ENCODE measurements around the gene MAMSTR.

The MAMSTR gene

GRCh38 chr19:48742096-48742495 is 22.6 kb upstream of the MAMSTR start:
- H3K4me1 ChIP-seq (ENCODE audit: control insufficient read depth, insufficient read depth, low read length) = peaks cover 5% of the 10 kb centered on the region
- H3K36me3 ChIP-seq (ENCODE audit: control insufficient read depth in 2 of 2, insufficient read depth in 1 of 2, low read length in 2 of 2) = no peaks in the 10 kb centered on the region
- ChIA-PET CTCF (no interaction called here), POLR2A (no interaction called here)
- H3K27ac ChIP-seq (ENCODE audit: extremely low read depth, low read depth, low read length) = 0 out of 2 replicates have a peak overlapping the region, but pooled peaks have one; percentile 12
- H3K4me3 ChIP-seq (ENCODE audit: low read depth, low read length) = no peak overlapping the region
- TF ChIP-seq ZNF132 (tag by site-specific recombination; IDR thresholded peaks at IDR 0.05; ENCODE audit: borderline replicate concordance) (no peak), ZNF670 (tag by site-specific recombination; IDR thresholded peaks at IDR 0.05; ENCODE audit: low read depth) (no peak), REST (tag by site-specific recombination; IDR thresholded peaks at IDR 0.05) (no peak), ZSCAN30 (tag by site-specific recombination; IDR thresholded peaks at IDR 0.05) (no peak), ZNF366 (tag by site-specific recombination; conservative IDR thresholded peaks at IDR 0.05) (no peak), ZNF777 (tag by site-specific recombination; IDR thresholded peaks at IDR 0.05; ENCODE audit: borderline replicate concordance) (no peak)
- TF ChIP-seq, protein P1, sequence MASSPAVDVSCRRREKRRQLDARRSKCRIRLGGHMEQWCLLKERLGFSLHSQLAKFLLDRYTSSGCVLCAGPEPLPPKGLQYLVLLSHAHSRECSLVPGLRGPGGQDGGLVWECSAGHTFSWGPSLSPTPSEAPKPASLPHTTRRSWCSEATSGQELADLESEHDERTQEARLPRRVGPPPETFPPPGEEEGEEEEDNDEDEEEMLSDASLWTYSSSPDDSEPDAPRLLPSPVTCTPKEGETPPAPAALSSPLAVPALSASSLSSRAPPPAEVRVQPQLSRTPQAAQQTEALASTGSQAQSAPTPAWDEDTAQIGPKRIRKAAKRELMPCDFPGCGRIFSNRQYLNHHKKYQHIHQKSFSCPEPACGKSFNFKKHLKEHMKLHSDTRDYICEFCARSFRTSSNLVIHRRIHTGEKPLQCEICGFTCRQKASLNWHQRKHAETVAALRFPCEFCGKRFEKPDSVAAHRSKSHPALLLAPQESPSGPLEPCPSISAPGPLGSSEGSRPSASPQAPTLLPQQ (tag by site-specific recombination; IDR thresholded peaks at IDR 0.05) = no peak
- TF ChIP-seq, protein P2, sequence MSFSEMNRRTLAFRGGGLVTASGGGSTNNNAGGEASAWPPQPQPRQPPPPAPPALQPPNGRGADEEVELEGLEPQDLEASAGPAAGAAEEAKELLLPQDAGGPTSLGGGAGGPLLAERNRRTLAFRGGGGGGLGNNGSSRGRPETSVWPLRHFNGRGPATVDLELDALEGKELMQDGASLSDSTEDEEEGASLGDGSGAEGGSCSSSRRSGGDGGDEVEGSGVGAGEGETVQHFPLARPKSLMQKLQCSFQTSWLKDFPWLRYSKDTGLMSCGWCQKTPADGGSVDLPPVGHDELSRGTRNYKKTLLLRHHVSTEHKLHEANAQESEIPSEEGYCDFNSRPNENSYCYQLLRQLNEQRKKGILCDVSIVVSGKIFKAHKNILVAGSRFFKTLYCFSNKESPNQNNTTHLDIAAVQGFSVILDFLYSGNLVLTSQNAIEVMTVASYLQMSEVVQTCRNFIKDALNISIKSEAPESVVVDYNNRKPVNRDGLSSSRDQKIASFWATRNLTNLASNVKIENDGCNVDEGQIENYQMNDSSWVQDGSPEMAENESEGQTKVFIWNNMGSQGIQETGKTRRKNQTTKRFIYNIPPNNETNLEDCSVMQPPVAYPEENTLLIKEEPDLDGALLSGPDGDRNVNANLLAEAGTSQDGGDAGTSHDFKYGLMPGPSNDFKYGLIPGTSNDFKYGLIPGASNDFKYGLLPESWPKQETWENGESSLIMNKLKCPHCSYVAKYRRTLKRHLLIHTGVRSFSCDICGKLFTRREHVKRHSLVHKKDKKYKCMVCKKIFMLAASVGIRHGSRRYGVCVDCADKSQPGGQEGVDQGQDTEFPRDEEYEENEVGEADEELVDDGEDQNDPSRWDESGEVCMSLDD (tag by site-specific recombination; IDR thresholded peaks at IDR 0.05) = no peak
- H3K9me3 ChIP-seq (ENCODE audit: control insufficient read depth, insufficient read depth, low read depth, low read length) = no peaks in the 10 kb centered on the region

DNA sequence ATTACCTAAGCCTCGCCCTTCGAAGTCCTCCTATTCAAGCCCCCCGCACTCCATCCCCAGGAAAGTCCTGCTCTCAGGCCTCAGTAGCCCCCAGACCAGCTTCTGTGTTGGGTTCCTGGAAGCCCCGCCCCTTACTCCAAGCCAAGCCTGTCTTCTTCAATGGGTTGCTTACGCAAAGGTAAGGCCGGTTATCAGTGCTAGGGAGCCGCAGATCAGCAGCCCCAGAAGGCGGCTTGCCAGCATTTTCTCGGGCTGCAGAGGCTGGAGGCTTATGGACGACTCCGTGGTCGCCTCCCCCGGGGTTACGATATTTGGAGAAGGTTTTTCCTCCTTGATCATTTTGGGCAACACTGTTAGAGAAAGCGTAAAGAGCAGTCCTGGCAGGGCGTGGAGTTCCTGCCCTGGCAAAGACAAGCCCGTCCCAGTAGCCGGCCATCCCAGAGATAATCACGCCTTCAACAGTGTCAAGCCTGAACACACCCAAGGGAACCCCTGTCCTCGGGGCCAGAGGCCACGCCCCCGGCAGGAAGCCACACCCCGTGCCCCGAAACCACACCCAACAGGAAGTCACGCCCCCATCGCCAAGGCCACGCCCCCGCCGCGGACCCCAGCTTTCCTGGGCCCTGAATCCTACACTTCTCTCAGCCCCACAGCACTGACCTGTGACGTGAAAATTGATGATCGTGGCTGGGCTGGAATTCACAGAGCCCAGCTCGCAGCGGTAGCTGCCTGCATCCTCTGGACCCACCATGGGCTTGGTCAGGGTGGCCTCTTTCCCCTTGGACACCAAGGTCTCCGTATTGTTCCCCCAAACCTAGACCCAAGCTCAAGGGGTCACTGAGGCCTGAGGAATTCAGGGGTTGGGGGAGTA is 21.8 kb upstream of the MAMSTR start:
- Histone ChIP-seq H3K27ac (ENCODE audit: extremely low read depth, low read depth, low read length) (0 out of 2 replicates have a peak overlapping the region, but pooled peaks have one; percentile 12), H3K36me3 (ENCODE audit: control insufficient read depth in 2 of 2, insufficient read depth in 1 of 2, low read length in 2 of 2) (no peaks in the 10 kb centered on the region), H3K4me1 (ENCODE audit: control insufficient read depth, insufficient read depth, low read length) (peaks cover 5% of the 10 kb centered on the region), H3K9me3 (ENCODE audit: control insufficient read depth, insufficient read depth, low read depth, low read length) (no peaks in the 10 kb centered on the region), H3K4me3 (ENCODE audit: low read depth, low read length) (no peak overlapping the region)
- TF ChIP-seq KLF10 (tag by site-specific recombination; IDR thresholded peaks at IDR 0.05) = peak; percentile 58; the same call in 1 of the 2 replicates
- TF ChIP-seq SP2 (tag by site-specific recombination; IDR thresholded peaks at IDR 0.05) = peak; percentile 53
- no peak for TF ChIP-seq ZFP69B (tag by site-specific recombination; IDR thresholded peaks at IDR 0.05)
- 0 out of 2 replicates have a peak, but pooled peaks have one; percentile 13 for TF ChIP-seq ZNF707 (tag by site-specific recombination; IDR thresholded peaks at IDR 0.05)
- peak; percentile 76 for TF ChIP-seq SP3 (tag by site-specific recombination; IDR thresholded peaks at IDR 0.05)
- TF ChIP-seq SP7 (tag by site-specific recombination; IDR thresholded peaks at IDR 0.05) = no peak
- no peak for TF ChIP-seq ZNF473 (tag by site-specific recombination; IDR thresholded peaks at IDR 0.05)
- peak; percentile 97 for TF ChIP-seq KLF9 (tag by site-specific recombination; IDR thresholded peaks at IDR 0.05; ENCODE audit: low read depth)
- TF ChIP-seq ELK4 (IDR thresholded peaks at IDR 0.05; ENCODE audit: borderline replicate concordance, low read depth, low read length) = no peak
- no peak for TF ChIP-seq ZNF133 (tag by site-specific recombination; IDR thresholded peaks at IDR 0.05)
- no peak for TF ChIP-seq ZNF621 (tag by site-specific recombination; IDR thresholded peaks at IDR 0.05)
- TF ChIP-seq KLF1 (tag by site-specific recombination; IDR thresholded peaks at IDR 0.05) = peak; percentile 94
- peak; percentile 65; the same call in 1 of the 2 replicates for TF ChIP-seq OSR2 (tag by site-specific recombination; IDR thresholded peaks at IDR 0.05)
- peak; percentile 80 for TF ChIP-seq KLF8 (tag by site-specific recombination; IDR thresholded peaks at IDR 0.05)
- ChIA-PET POLR2A (no interaction called here), CTCF (interaction anchor here (0.7 kb wide), 1 partner anchor 258 kb away, joined by 3 read pairs; no protein-coding TSS in a partner anchor)
